Mucosa of gallbladder (tissue), 1 donor: Measurements from ENCODE around the gene PLEKHG3. TPM values are rescaled to one million over a fixed set of nuclear protein-coding genes. Genes with fewer than 3 reads are reported as not detected.

ENCODE experiments used
- DNase-seq: peaks from one replicate; pipeline ENCODE4 v3.0.0-alpha.2; 2020; ENCODE audit warnings: low spot score
- total RNA-seq: library from RNA; stranded (reverse); gene quantifications from one replicate; pipeline ENCODE4 v1.2.1, GENCODE V29; 2021
- donor health status: DM: no; HTN: no; CAD: no.

The PLEKHG3 gene
- total RNA-seq, 1 donor from 2014 or later, result 101 TPM

- DNase-seq, result no peak
Measured at GRCh38 chr14:64784006-64784405, 79.8 kb downstream of the PLEKHG3 start.

- no peak for DNase-seq
Measured at GRCh38 chr14:64786296-64787149, 82.3 kb downstream of the PLEKHG3 start.

GRCh38 chr14:64787619-64788018 is 83.4 kb downstream of the PLEKHG3 start:
- DNase-seq, result no peak

GRCh38 chr14:64788706-64789105 is 84.5 kb downstream of the PLEKHG3 start:
- no peak for DNase-seq

- DNase-seq, result no peak
Measured at GRCh38 chr14:64789696-64790095, 85.5 kb downstream of the PLEKHG3 start.

- no peak for DNase-seq
Measured at GRCh38 chr14:64790478-64790877, 86.3 kb downstream of the PLEKHG3 start.

- DNase-seq, result no peak
Measured at GRCh38 chr14:64792231-64792630, 88.0 kb downstream of the PLEKHG3 start.

- no peak for DNase-seq
Measured at GRCh38 chr14:64792871-64793560, 88.8 kb downstream of the PLEKHG3 start.

- DNase-seq, result no peak
Measured at GRCh38 chr14:64795211-64795610, 91.0 kb downstream of the PLEKHG3 start.

GRCh38 chr14:64795921-64796320 is 91.7 kb downstream of the PLEKHG3 start:
- DNase-seq, result no peak

- no peak for DNase-seq
Measured at GRCh38 chr14:64796369-64796768, 92.1 kb downstream of the PLEKHG3 start.

GRCh38 chr14:64799555-64799954 is 95.3 kb downstream of the PLEKHG3 start:
- DNase-seq, result no peak

Other genes starting within 250 kb of the PLEKHG3 start
- gene AKAP5, start 238.9 kb upstream of the PLEKHG3 start, total RNA-seq, result 1.5 TPM
- 13.6 TPM for gene ZBTB25, start 200.6 kb upstream of the PLEKHG3 start, total RNA-seq
- gene ZBTB1, start 199.7 kb upstream of the PLEKHG3 start, total RNA-seq, result 38.5 TPM
- gene HSPA2, start 163.7 kb upstream of the PLEKHG3 start, total RNA-seq, result 16.2 TPM
- gene PPP1R36, start 154.5 kb upstream of the PLEKHG3 start, total RNA-seq, result 3.2 TPM
- 3.1 TPM for gene SPTB, start 175.5 kb downstream of the PLEKHG3 start, total RNA-seq
- 58.7 TPM for gene CHURC1, start 210.0 kb downstream of the PLEKHG3 start, total RNA-seq
- gene GPX2, start 238.3 kb downstream of the PLEKHG3 start, total RNA-seq, result 617 TPM